Stimulated activated naive CD4-positive, alpha-beta T cell (primary cell): Measurements from ENCODE around the gene GSTO1.

Experiments
- DNase-seq, 6 experiments: peaks; one replicate each; lab custom pipeline; 2025; lab: John Stamatoyannopoulos, UW

Gene GSTO1

DNA sequence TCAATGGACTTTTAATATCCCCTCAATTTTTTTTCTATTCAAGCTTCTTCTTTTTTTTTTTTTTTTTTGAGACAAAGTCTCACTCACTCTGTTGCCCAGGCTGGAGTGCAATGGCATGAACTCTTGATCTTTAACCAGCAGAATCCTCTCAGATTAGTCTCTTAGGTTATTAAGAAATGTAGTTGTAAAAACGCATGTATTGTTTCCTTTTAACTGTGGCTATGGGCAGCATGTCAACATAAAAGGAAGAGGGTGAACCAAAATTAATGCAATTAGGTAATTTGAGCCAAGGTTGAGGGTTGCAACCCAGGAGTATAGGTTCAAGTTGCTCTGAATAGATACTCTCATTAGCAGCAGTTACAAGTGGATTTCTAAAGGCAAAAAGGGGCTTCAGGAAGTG lies 4.3 kb upstream of the GSTO1 start:
- no peak for DNase-seq

DNA sequence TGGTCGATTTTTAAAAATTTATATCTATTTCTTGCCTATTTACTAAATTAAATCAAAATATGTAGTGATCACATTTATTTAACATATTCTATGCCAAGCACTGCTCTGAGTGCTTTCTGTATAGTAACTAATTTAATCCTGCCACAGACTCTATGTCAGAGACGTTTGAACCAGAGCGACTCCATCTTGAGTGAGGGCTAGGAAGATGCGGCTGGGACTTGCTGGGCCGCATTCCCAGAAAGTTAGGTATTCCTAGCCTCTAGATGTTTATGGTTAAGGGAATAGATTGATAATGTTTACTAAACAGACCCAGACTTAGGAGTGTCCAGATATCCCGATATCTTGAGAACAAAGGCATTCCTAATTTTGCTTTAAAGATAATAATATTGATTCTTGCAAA lies 3.2 kb upstream of the GSTO1 start:
- DNase-seq, result no peak

GRCh38 chr10:104252368-104252767 lies 2.3 kb upstream of the GSTO1 start:
- DNase-seq, result no peak

- DNase-seq, result no peak
These were observed 1.6 kb upstream of the GSTO1 start for GRCh38 chr10:104253106-104253505.

- DNase-seq, result no peak
These were observed 884 bp upstream of the GSTO1 start for GRCh38 chr10:104253606-104254410.

DNA sequence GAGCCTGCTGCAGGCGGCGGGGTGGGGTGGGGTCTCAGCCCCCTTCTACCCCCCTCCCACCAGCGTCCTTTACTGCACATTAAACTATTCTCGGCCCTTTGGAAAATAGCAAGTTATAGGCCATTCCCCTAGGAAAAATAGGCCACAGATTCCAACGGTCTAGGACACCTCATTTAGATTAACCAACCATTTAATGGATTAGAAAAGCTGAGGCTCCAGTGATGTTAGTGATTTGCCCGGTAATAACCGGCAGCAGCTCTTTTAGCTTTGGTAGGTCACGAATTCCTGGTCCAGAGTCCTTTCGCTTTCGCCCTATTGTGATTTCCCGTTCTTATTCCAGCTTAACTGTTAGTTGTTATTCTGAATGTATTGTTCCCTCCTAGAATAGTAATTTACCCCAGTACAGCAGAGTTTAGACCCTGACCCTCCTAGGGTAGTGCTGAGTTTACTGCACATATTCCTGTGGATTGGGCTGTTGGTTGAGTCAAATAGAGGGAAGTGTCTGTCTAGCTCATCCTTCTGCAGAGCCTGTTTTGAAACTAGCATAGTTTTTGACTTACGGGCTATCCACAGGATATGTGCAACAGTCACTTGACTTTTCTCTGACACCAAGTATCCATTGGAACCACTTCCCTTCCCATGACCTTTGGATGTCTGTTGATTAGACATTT lies 754 bp downstream of the GSTO1 start:
- DNase-seq, result peak in 2 of 6 experiments; percentile 16 to 25

GRCh38 chr10:104256335-104256961 lies 1.8 kb downstream of the GSTO1 start:
- peak in 2 of 6 experiments; percentile 17 to 19 for DNase-seq

- DNase-seq, result no peak
These were observed 2.5 kb downstream of the GSTO1 start for GRCh38 chr10:104257235-104257634.

- no peak for DNase-seq
These were observed 3.5 kb downstream of the GSTO1 start for GRCh38 chr10:104258209-104258608.

GRCh38 chr10:104259456-104259855 lies 4.8 kb downstream of the GSTO1 start:
- DNase-seq, result no peak

GRCh38 chr10:104259999-104260774 lies 5.5 kb downstream of the GSTO1 start:
- DNase-seq, result no peak

DNA sequence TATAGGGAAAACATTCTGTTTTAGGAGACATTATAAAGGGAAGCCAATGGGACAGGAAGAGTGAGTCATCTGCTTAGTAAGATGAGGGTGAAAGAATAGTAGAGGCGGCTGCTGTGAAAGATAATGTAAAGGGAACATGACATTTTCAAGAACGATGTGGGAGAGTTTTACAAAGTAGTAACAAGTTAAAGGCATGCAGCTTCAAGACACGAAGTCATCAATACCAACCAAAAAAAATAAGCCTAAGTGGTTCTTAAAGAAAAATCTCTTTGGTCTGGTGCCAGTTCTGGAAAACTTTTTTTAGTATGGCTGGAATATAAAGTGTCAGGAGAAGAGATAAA lies 6.1 kb downstream of the GSTO1 start:
- DNase-seq, result no peak

GRCh38 chr10:104262055-104262454 lies 7.4 kb downstream of the GSTO1 start:
- no peak for DNase-seq

DNA sequence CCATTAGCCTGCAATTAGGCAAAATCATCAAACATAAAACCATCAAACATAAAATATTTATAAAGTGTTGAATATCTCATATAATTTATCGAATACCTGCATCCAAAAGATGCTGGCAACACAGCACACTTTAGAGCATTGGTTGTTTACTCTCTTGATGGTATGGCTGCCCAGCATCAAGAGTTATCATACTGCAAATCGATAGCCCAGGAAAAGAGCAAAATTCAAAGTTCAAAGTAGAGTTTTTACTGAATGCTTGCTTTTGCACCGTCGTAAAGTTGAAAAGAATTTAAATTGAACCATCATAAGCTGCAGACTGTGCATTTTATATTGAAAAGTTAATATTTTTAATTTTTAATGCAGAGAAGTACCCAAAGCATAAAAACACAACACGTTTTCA lies 10.1 kb downstream of the GSTO1 start:
- DNase-seq, result no peak

DNA sequence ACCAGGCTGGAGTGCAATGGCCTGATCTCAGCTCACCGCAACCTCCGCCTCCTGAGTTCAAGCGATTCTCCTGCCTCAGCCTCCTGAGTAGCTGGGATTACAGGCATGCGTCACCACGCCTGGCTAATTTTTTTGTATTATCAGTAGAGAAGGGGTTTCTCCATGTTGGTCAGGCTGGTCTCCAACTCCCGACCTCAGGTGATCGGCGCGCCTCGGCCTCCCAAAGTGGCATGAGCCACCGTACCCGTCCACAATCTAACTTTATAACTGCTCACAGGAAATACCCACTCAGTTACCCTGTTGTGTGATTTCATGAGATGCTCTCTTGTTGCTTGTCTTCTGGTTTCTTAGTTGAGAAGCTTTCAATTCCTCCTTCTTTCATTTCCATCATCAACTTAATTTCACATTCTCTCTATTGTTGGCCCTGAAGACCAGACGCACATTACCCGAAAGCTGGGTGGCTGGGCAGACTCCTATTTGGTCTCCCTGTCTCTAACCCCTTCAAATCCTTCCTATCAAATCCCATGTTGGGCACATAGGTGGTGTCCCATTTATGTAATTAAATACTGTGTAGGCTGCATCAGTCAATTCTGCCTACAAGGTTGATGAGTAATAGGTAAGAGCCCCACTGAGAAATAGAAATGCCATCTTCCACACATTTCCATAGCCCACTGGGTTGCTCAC lies 13.2 kb downstream of the GSTO1 start:
- DNase-seq, result peak in 1 of 6 experiments; percentile 19

GRCh38 chr10:104268405-104268712 lies 13.7 kb downstream of the GSTO1 start:
- DNase-seq, result no peak

DNA sequence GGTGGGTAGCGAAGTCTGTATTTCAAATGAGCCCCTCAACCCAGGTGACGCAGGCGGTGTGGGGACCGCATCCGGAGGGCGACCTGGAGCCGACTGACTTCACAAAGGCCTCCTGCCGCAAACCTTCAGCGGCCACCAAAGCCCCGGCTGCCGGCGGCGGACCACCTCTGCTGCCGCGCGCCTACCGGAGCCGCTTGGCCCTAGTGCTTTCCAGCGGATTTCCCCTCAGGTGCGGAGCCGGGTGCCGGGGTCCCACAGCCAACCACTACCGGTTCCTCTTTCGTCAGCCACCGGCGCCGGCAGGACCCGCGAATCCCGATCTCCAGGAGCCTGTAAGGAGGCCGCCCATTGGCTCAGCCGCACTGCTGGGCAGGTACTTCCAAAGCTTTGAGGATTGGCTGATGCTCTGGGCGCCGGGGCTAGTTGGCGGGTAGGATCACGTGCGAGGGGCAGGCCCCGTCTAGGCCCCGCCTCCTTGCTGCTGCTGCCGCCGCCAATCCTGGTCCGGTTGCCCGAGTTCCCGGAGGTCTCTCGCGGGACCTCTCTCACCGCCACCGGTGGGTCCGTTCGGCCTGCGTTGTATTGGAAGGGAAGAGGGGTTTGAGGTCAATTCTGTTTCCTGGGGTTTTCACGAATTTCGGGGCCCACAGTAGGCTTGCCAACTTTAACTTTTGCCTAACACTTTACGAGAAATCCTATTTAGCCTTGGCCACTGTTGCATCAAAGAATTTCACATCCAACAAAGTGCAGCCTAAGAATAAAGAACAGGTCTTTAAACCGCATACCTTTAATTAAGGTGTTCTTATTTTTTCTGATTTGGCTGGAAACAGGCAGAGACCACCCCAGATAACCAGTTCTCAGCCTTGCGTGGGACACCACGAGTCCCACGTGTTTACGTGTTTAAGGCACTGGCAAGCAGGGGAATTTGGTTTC lies 14.3 kb downstream of the GSTO1 start, which contains the start of gene GSTO2:
TSS of gene GSTO2 (plus strand) at position 472 of the 933 bp plus-strand sequence. CDS start 5,732 bp downstream, outside the sequence.
- peak; percentile 94 to 99 (median 98) for DNase-seq

GRCh38 chr10:104273286-104273685 lies 18.6 kb downstream of the GSTO1 start:
- DNase-seq, result no peak

DNA sequence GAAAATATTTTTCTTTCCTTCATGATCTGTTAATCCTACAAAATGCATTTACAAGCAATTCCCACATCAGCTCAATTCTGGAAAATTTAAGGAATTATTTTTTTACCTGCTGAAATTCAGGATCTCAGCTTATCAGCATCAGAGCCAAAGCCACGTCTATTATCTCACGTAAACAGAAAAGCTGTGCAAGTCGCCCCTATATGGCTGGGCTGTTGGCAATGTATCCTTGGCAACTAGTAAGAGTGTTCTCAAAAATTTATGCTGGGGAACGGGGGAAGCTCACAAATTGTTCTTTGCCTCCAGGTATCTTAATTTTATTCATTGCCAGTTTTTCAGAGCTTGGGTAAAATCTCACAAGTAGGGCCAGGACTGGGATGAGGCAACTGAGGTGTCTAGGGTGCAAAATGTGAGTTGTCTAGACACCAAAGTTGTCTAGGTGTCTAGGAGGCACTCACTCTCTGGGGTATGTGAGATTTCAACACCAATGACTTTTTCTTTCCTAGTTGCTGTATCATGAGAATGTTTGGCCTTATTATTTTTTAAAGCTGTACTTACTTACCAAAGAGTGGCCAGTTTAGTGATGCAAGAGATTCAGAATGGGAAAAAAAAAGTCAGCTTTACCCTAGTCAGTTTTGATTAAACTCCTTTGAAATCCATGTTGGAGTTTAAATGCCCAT lies 19.3 kb downstream of the GSTO1 start:
- DNase-seq, result no peak
